Karpas-422 (cell line): ENCODE results near the gene PRDM16. TPM values are rescaled to one million over a fixed set of nuclear protein-coding genes. Genes with fewer than 3 reads are reported as not detected.

Experiments
- DNase-seq: peaks from one replicate; pipeline ENCODE4 v3.0.0-alpha.2; 2015
- H2AFZ ChIP-seq: fragments of 200-600 bp; sonication (generic); 2 replicates; pipeline ENCODE4 v1.6.1; 2014; ENCODE audit warnings: antibody characterized with exemption, low read length, mixed read lengths
- H3K27ac ChIP-seq: fragments of 200-600 bp; sonication (generic); 2 replicates; pipeline ENCODE4 v1.5.1; 2014; ENCODE audit warnings: mild to moderate bottlenecking, low read length, moderate library complexity
- H3K27me3 ChIP-seq: fragments of 200-600 bp; sonication (generic); 2 replicates; pipeline ENCODE4 v1.6.1; 2014; ENCODE audit warnings: low read length, mixed read lengths
- H3K36me3 ChIP-seq: fragments of 200-600 bp; sonication (generic); 2 replicates; pipeline ENCODE4 v1.6.1; 2014; ENCODE audit warnings: low read length, mixed read lengths; ENCODE audit not compliant: insufficient read depth
- H3K4me1 ChIP-seq: fragments of 200-600 bp; sonication (generic); 2 replicates; pipeline ENCODE4 v1.6.1; 2014; ENCODE audit warnings: mild to moderate bottlenecking, low read length, mixed read lengths
- H3K4me2 ChIP-seq: fragments of 200-600 bp; sonication (generic); 2 replicates; pipeline ENCODE4 v1.6.1; 2014; ENCODE audit warnings: low read length, low read depth, mild to moderate bottlenecking; ENCODE audit not compliant: poor library complexity, severe bottlenecking
- H3K4me3 ChIP-seq: fragments of 200-600 bp; sonication (generic); 2 replicates; pipeline ENCODE4 v1.5.1; 2014; ENCODE audit warnings: mild to moderate bottlenecking, antibody characterized with exemption, low read length, mixed read lengths
- H3K79me2 ChIP-seq: fragments of 200-600 bp; sonication (generic); 2 replicates; pipeline ENCODE4 v1.6.1; 2014; ENCODE audit warnings: mild to moderate bottlenecking, low read length, mixed read lengths
- H3K9ac ChIP-seq: fragments of 200-600 bp; sonication (generic); 2 replicates; pipeline ENCODE4 v1.6.0; 2014; ENCODE audit warnings: low read length
- H3K9me2 ChIP-seq: fragments of 200-600 bp; sonication (generic), shearing (Covaris generic); replicated peaks from 2 replicates; pipeline ENCODE4 v1.6.0; 2014; ENCODE audit warnings: mild to moderate bottlenecking, low read length, moderate library complexity; ENCODE audit not compliant: insufficient read depth
- H3K9me3 ChIP-seq: fragments of 300-700, 200-600 bp; sonication (generic); 2 replicates; pipeline ENCODE4 v1.6.1; 2014; ENCODE audit warnings: low read length, mixed read lengths
- H4K20me1 ChIP-seq: fragments of 200-600 bp; sonication (generic); 2 replicates; pipeline ENCODE4 v1.6.1; 2014; ENCODE audit warnings: mild to moderate bottlenecking, antibody characterized with exemption, low read length, low read depth; ENCODE audit not compliant: insufficient read depth
- total RNA-seq: library from RNA; depleted of rRNA; stranded (reverse); fragments of >200 nt; shearing (Covaris generic); gene quantifications from 2 replicates; pipeline ENCODE4 v1.2.3, GENCODE V29; 2014; ENCODE audit warnings: low replicate concordance

The PRDM16 gene
- total RNA-seq, 1 experiment from 2014 or later = not detected

DNA sequence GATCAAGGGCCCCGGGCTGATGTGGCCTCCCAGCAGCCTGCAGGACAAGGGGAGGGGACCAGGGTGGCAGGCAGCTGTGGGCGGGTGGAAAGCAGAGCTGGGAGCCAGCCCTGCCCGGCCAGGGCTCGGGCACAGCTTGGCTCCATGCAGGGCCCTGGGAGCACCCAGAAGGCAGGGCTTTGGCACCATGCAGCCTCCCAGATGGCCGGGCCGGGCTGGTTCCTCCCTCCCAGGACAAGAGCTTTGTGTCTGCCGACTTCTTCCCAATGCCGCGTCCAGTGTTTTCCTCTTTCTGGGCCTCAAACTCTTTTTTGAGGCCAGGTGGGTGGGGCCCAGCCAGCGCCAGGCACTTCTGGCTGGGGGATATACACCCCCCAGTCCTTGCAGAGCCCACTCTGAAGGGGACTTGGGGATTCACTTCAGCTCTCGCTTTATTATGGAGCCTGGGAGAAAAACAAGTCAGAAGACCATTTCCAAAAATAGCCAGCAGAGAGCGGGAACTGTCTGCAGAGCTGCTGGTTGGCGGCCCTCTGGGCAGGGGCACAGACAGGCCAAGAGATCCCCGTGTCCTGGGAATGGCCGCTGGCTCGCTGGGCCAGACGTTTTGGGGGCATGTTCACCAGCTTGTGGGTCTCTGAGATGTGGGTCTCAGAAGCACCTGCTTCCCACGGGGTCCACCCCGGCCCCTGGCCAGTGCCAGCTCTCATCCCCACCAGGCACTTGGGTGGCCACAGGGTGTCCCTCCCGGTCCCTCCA is 281.7 kb downstream of the PRDM16 start:
- no peaks in the 10 kb centered on the region for H3K79me2 ChIP-seq
- no peaks in the 10 kb centered on the region for H3K4me1 ChIP-seq
- DNase-seq = no peak
- no peak overlapping the region for H2AFZ ChIP-seq
- no peaks in the 10 kb centered on the region for H4K20me1 ChIP-seq
- H3K9me3 ChIP-seq = no peaks in the 10 kb centered on the region
- no peak overlapping the region for H3K4me3 ChIP-seq
- H3K27ac ChIP-seq = no peak overlapping the region
- no peak overlapping the region for H3K9ac ChIP-seq
- H3K27me3 ChIP-seq = no peaks in the 10 kb centered on the region
- no peaks in the 10 kb centered on the region for H3K9me2 ChIP-seq
- H3K4me2 ChIP-seq = no peak overlapping the region
- H3K36me3 ChIP-seq = no peaks in the 10 kb centered on the region

GRCh38 chr1:3351449-3352298 is 282.7 kb downstream of the PRDM16 start:
- no peaks in the 10 kb centered on the region for H3K9me2 ChIP-seq
- H3K27ac ChIP-seq = no peak overlapping the region
- no peak overlapping the region for H3K4me2 ChIP-seq
- H3K79me2 ChIP-seq = no peaks in the 10 kb centered on the region
- DNase-seq = no peak
- no peak overlapping the region for H2AFZ ChIP-seq
- H3K27me3 ChIP-seq = no peaks in the 10 kb centered on the region
- H3K9ac ChIP-seq = no peak overlapping the region
- no peak overlapping the region for H3K4me3 ChIP-seq
- no peaks in the 10 kb centered on the region for H3K4me1 ChIP-seq
- no peaks in the 10 kb centered on the region for H4K20me1 ChIP-seq
- no peaks in the 10 kb centered on the region for H3K36me3 ChIP-seq
- H3K9me3 ChIP-seq = no peaks in the 10 kb centered on the region

DNA sequence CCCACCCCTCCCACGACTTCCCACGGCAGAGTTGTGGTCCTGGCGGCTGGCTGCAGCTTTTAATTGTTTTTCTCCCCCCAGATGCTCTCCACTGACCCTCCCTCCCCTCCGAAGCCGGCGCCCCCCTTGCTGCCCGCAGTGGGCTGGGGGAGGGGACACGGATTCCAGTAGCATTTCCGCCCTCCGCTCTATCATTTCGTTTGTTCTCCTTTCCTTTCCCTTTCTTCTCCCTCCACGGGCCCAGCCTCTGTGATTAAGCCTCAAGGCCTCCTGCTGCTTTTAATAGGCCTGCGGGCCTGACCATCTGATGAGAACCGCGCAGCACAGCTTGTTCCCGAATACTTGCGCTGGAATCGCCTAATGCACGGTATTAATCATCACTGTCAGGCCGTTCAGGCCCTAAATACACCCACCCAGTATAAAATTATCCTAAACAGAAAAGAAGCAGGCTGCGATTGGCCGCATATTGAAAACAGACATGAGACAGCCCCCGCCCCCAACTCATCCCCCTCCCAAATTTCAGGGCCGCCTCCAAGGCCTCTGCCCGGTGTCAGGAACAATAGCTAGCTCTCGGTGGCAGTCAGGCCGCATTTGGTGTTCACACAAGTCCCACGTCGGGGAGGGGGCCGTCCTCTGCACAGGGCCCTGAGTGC is 283.4 kb downstream of the PRDM16 start:
- H4K20me1 ChIP-seq = no peaks in the 10 kb centered on the region
- H2AFZ ChIP-seq = no peak overlapping the region
- H3K9me2 ChIP-seq = no peaks in the 10 kb centered on the region
- no peaks in the 10 kb centered on the region for H3K9me3 ChIP-seq
- H3K4me1 ChIP-seq = no peaks in the 10 kb centered on the region
- no peak for DNase-seq
- no peak overlapping the region for H3K27ac ChIP-seq
- H3K27me3 ChIP-seq = no peaks in the 10 kb centered on the region
- no peak overlapping the region for H3K4me3 ChIP-seq
- no peaks in the 10 kb centered on the region for H3K79me2 ChIP-seq
- H3K36me3 ChIP-seq = no peaks in the 10 kb centered on the region
- H3K4me2 ChIP-seq = no peak overlapping the region
- no peak overlapping the region for H3K9ac ChIP-seq

DNA sequence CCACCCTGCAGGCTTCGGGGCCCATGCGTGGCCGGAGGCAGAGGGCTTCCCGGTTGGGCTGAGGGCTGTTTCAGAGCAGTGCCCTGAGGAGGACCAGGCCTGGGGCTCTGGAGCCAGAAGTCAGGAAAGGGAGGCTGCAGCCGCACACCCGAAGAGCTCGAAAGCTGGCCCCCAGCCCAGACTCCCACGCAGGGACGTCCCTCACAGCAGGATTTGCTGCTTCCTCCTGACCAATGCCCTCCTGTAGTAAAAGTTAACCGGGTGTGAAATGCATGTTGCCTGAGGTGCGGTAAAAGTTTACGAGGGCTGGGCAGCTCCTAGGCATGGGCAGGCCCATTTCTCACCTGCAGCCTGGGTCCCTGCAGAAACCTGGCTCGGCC is 283.9 kb downstream of the PRDM16 start:
- Histone ChIP-seq H3K27me3 (no peaks in the 10 kb centered on the region), H3K36me3 (no peaks in the 10 kb centered on the region), H2AFZ (no peak overlapping the region), H3K79me2 (no peaks in the 10 kb centered on the region), H3K9me3 (no peaks in the 10 kb centered on the region), H4K20me1 (no peaks in the 10 kb centered on the region), H3K9me2 (no peaks in the 10 kb centered on the region), H3K4me1 (no peaks in the 10 kb centered on the region), H3K4me2 (no peak overlapping the region), H3K27ac (no peak overlapping the region), H3K4me3 (no peak overlapping the region), H3K9ac (no peak overlapping the region)
- DNase-seq = no peak

DNA sequence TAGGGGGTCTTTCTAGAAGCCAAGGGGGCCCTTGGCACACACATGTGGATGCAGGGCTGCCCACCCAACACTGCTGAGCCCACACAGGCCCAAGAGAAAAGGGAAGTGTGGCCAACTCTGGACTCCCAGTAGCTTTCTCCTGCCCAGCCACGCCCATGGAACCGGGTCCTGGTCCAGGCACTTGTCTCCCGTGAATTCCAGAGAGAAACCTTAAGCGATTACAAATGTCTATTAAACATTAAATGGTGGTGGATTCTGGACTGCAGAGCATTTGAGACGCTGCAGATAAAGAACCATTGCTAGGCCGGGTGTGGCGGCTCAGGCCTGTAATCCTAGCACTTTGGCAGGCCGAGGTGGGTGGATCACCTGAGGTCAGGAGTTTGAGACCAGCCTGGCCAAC is 284.9 kb downstream of the PRDM16 start:
- Histone ChIP-seq H2AFZ (no peak overlapping the region), H3K9ac (no peak overlapping the region), H3K79me2 (no peaks in the 10 kb centered on the region), H3K27ac (no peak overlapping the region), H3K4me2 (no peak overlapping the region), H3K36me3 (no peaks in the 10 kb centered on the region), H3K9me3 (no peaks in the 10 kb centered on the region), H3K9me2 (no peaks in the 10 kb centered on the region), H3K4me3 (no peak overlapping the region), H4K20me1 (no peaks in the 10 kb centered on the region), H3K4me1 (no peaks in the 10 kb centered on the region), H3K27me3 (no peaks in the 10 kb centered on the region)
- DNase-seq = no peak

DNA sequence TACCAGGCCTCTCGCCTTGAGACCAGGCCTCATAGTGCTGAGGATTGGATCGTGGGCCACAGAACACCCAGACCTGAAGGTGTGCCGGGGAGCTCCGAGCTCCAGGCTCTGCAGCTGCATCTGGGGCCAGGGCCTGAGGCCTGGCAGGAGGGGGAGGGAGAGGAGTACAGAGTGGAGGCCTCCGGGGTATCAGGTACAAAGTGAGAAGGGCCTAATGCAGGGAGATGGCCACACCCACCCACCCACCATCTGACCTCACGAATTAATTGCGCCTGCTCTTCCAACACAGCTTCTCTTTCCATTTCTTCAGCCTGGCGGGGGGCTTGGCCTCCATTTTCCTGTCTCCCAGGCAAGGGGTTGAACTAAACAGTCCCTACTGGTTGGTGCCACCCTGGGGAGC is 286.1 kb downstream of the PRDM16 start:
- no peak overlapping the region for H3K27ac ChIP-seq
- no peaks in the 10 kb centered on the region for H3K79me2 ChIP-seq
- H3K4me2 ChIP-seq = no peak overlapping the region
- no peaks in the 10 kb centered on the region for H3K27me3 ChIP-seq
- H3K9me2 ChIP-seq = no peaks in the 10 kb centered on the region
- no peak overlapping the region for H2AFZ ChIP-seq
- no peaks in the 10 kb centered on the region for H4K20me1 ChIP-seq
- H3K4me3 ChIP-seq = no peak overlapping the region
- H3K4me1 ChIP-seq = no peaks in the 10 kb centered on the region
- DNase-seq = no peak
- no peaks in the 10 kb centered on the region for H3K36me3 ChIP-seq
- no peaks in the 10 kb centered on the region for H3K9me3 ChIP-seq
- H3K9ac ChIP-seq = no peak overlapping the region

- Histone ChIP-seq H3K9me3 (no peaks in the 10 kb centered on the region), H3K27me3 (no peaks in the 10 kb centered on the region), H3K4me3 (no peak overlapping the region), H3K27ac (no peak overlapping the region), H3K79me2 (no peaks in the 10 kb centered on the region), H3K9ac (no peak overlapping the region), H4K20me1 (no peaks in the 10 kb centered on the region), H3K9me2 (no peaks in the 10 kb centered on the region), H3K4me2 (no peak overlapping the region), H3K36me3 (no peaks in the 10 kb centered on the region), H2AFZ (no peak overlapping the region), H3K4me1 (no peaks in the 10 kb centered on the region)
- DNase-seq = no peak
Measured at GRCh38 chr1:3355894-3356826, 287.2 kb downstream of the PRDM16 start.
